GM21576 (cell line): ENCODE results near the gene CHRNA10.

Source experiments
- ATAC-seq: cut with Tn5 transposase; IDR thresholded peaks from one replicate; pipeline ENCODE4 v1.9.1; 2021; ENCODE audit warnings: mild to moderate bottlenecking, moderate library complexity; ENCODE audit not compliant: unreplicated experiment

Gene CHRNA10

GRCh38 chr11:3671334-3672254 lies at the start of gene CHRNA10:
Gene CHRNA10, minus strand, starts transcription at chr11:3671384. Its CDS starts 72 bp downstream, at chr11:3671312.
- ATAC-seq = no peak

- ATAC-seq = no peak
These were observed 41.1 kb upstream of the CHRNA10 start for GRCh38 chr11:3712274-3712673.

GRCh38 chr11:3710485-3711259 lies 39.5 kb upstream of the CHRNA10 start:
- no peak for ATAC-seq

- no peak for ATAC-seq
These were observed 38.8 kb upstream of the CHRNA10 start for GRCh38 chr11:3709977-3710376.

GRCh38 chr11:3707176-3707575 lies 36.0 kb upstream of the CHRNA10 start:
- no peak for ATAC-seq

- ATAC-seq = no peak
These were observed 32.2 kb upstream of the CHRNA10 start for GRCh38 chr11:3703383-3703782.

- ATAC-seq = no peak
These were observed 29.7 kb upstream of the CHRNA10 start for GRCh38 chr11:3700910-3701309.

GRCh38 chr11:3700410-3700809 lies 29.2 kb upstream of the CHRNA10 start:
- no peak for ATAC-seq

- no peak for ATAC-seq
These were observed 15.6 kb upstream of the CHRNA10 start for GRCh38 chr11:3686751-3687150.

GRCh38 chr11:3685923-3686322 lies 14.7 kb upstream of the CHRNA10 start:
- ATAC-seq = no peak

GRCh38 chr11:3684819-3685172 lies 13.6 kb upstream of the CHRNA10 start:
- no peak for ATAC-seq

- ATAC-seq = no peak
These were observed 13.1 kb upstream of the CHRNA10 start for GRCh38 chr11:3684129-3684818.

GRCh38 chr11:3683039-3683438 lies 11.9 kb upstream of the CHRNA10 start:
- no peak for ATAC-seq

- no peak for ATAC-seq
These were observed 7.9 kb upstream of the CHRNA10 start for GRCh38 chr11:3679077-3679476.

- no peak for ATAC-seq
These were observed 4.8 kb upstream of the CHRNA10 start for GRCh38 chr11:3675971-3676370.

- ATAC-seq = no peak
These were observed 3.0 kb upstream of the CHRNA10 start for GRCh38 chr11:3674189-3674588.

GRCh38 chr11:3669742-3670183 lies 1.4 kb downstream of the CHRNA10 start:
- ATAC-seq = no peak

- ATAC-seq = no peak
These were observed 2.1 kb downstream of the CHRNA10 start for GRCh38 chr11:3669128-3669527.

- no peak for ATAC-seq
These were observed 3.8 kb downstream of the CHRNA10 start for GRCh38 chr11:3667149-3668035.

GRCh38 chr11:3666023-3666530 lies 5.1 kb downstream of the CHRNA10 start:
- ATAC-seq = no peak
